Sigmoid colon (tissue), 7 donors: Measurements from ENCODE around the gene MTMR3. TPM values are rescaled to one million over a fixed set of nuclear protein-coding genes. Genes with fewer than 3 reads are reported as not detected.

Experiments
- DNase-seq: peaks from one replicate; pipeline ENCODE4 v3.0.0-alpha.2; 2019
- H3K27ac ChIP-seq, 4 donors: fragments of 200-600 bp; sonication (generic); one replicate each; pipeline ENCODE4 v1.5.1; 2016 to 2019; ENCODE audit warnings: mild to moderate bottlenecking in 1 of 4
- H3K27me3 ChIP-seq, 3 donors: fragments of 200-600 bp; sonication (generic); one replicate each; pipeline ENCODE4 v1.5.1; 2019; ENCODE audit warnings: mild to moderate bottlenecking in 1 of 3
- H3K36me3 ChIP-seq, 4 donors: fragments of 200-600 bp; sonication (generic); one replicate each; pipeline ENCODE4 v1.5.1; 2016 to 2019
- H3K4me1 ChIP-seq, 4 donors: fragments of 200-600 bp; sonication (generic); one replicate each; pipeline ENCODE4 v1.5.1; 2017 to 2019
- H3K4me3 ChIP-seq, 4 donors: fragments of 200-600 bp; sonication (generic); one replicate each; pipeline ENCODE4 v1.5.1; 2017 to 2019; ENCODE audit warnings: mild to moderate bottlenecking in 2 of 4, moderate library complexity in 1 of 4
- H3K9me3 ChIP-seq, 4 donors: fragments of 200-600 bp in 3 of 4; sonication (generic) in 3 of 4; one replicate each; pipeline versions ENCODE4 v1.5.1 to v1.6.1; 2013 to 2019
- CTCF ChIP-seq, 4 experiments: fragments of 450-650 bp in 3 of 4; fragments of 200-600 bp in 1 of 4; IDR thresholded peaks; one replicate each; pipeline ENCODE4 v1.5.1; 2016 to 2019; ENCODE audit warnings: antibody characterized with exemption in 4 of 4, mild to moderate bottlenecking in 3 of 4, moderate library complexity in 2 of 4
- EP300 ChIP-seq, 4 donors: sonication (generic); formaldehyde crosslinking; IDR thresholded peaks; one replicate each; pipeline ENCODE4 v1.6.1; 2017; ENCODE audit warnings: antibody characterized with exemption in 4 of 4
- POLR2A ChIP-seq, 2 donors: fragments of 450-650 bp; IDR thresholded peaks; one replicate each; pipeline ENCODE4 v1.6.1; 2016; ENCODE audit warnings: antibody characterized with exemption in 2 of 2, mild to moderate bottlenecking in 2 of 2, moderate library complexity in 2 of 2
- POLR2AphosphoS5 ChIP-seq, 4 donors: sonication (generic); formaldehyde crosslinking; IDR thresholded peaks; one replicate each; pipeline ENCODE4 v1.6.1; 2017; ENCODE audit warnings: antibody characterized with exemption in 4 of 4
- WGBS, 2 donors: extraction: QIAGEN DNeasy Blood & Tissue Kit; methylation state at CpG; one replicate each; pipeline ENCODE4 v1.1.7; 2013; 5-methylcytosine and 5-hydroxymethylcytosine counted together
- intact Hi-C: fragments of 100-400 bp; cut with DNase I; formaldehyde crosslinking; loops from one replicate; pipeline ENCODE4 v1.15.1; 2023
- polyA plus RNA-seq, 3 donors: library from polyadenylated mRNA; stranded (reverse); fragments of 200-250 nt; gene quantifications; one replicate each; pipeline ENCODE4 v1.2.3, GENCODE V29; 2013
- total RNA-seq, 4 donors: library from RNA; depleted of rRNA; stranded (reverse); fragments of >200 nt; gene quantifications; one replicate each; pipeline ENCODE4 v1.1.0, GENCODE V29; 2016
- donor health status: healthy with polysubstance abuse.
- donor health status: Bipolar disorder and iron deficiency.
- donor health status: healthy.

Gene MTMR3
- total and polyA plus RNA-seq, 7 donors = 6.6 to 52.3 (median 40.7) TPM

- no peak for DNase-seq
- H3K9me3 ChIP-seq = no peaks in the 10 kb centered on the region
- no peaks in the 10 kb centered on the region for H3K27me3 ChIP-seq
- H3K36me3 ChIP-seq = peaks cover 53 to 100% (median 85%) of the 10 kb centered on the region in 4 donors
- H3K4me1 ChIP-seq = peaks cover 0 to 4% (median 0%) of the 10 kb centered on the region in 4 donors
- H3K4me3 ChIP-seq = no peak overlapping the region
- no peak overlapping the region for H3K27ac ChIP-seq
- 84 to 92% methylated on average over 8 of the region's 8 CpGs for whole genome bisulfite sequencing, 2 donors
- TF ChIP-seq POLR2A (IDR thresholded peaks at IDR 0.05) = no peak
- TF ChIP-seq POLR2AphosphoS5 (IDR thresholded peaks at IDR 0.05) = no peak
- no peak for TF ChIP-seq CTCF (IDR thresholded peaks at IDR 0.05)
- TF ChIP-seq EP300 (IDR thresholded peaks at IDR 0.05) = no peak
- intact Hi-C loops = no loop called here
Observed at GRCh38 chr22:30021881-30022619, 139.1 kb downstream of the MTMR3 start.

DNA sequence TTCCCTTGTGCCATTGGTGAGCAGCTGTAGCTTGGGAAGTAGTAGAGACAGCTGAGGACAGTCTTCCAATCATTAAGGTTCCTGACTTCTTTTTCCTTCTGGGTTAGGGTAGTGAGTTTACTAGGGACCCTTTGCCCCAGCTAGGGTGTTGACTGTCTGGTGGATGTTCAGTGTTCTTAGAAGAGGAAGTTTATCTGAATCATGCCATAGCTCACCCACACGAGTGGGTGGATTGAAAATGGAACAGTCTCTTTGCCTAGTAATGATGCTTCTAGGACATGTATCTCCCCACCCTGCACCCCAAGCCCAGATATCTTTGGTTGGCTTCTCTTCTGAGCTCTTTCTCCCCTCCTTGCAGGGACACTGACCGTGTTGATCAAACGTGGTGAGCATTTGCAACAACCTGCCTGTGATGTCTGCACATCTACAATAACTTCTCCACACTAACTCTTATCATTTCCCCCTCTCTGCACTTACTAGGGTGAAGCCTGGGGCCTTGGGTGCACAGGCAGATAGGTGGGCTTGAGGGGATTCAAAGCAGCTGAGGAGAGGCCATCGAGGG, 140.2 kb downstream of the MTMR3 start:
- H3K4me3 ChIP-seq = no peak overlapping the region
- no peaks in the 10 kb centered on the region for H3K27me3 ChIP-seq
- no peak for DNase-seq
- H3K36me3 ChIP-seq = peaks cover 41 to 100% (median 79%) of the 10 kb centered on the region in 4 donors
- TF ChIP-seq POLR2AphosphoS5 (IDR thresholded peaks at IDR 0.05) (no peak), CTCF (IDR thresholded peaks at IDR 0.05) (no peak), POLR2A (IDR thresholded peaks at IDR 0.05) (no peak), EP300 (IDR thresholded peaks at IDR 0.05) (no peak)
- no peaks in the 10 kb centered on the region for H3K9me3 ChIP-seq
- no peak overlapping the region for H3K27ac ChIP-seq
- WGBS, 2 donors = 84 to 85% methylated on average over 4 of the region's 4 CpGs
- no peaks in the 10 kb centered on the region for H3K4me1 ChIP-seq
- intact Hi-C loops = no loop called here

DNA sequence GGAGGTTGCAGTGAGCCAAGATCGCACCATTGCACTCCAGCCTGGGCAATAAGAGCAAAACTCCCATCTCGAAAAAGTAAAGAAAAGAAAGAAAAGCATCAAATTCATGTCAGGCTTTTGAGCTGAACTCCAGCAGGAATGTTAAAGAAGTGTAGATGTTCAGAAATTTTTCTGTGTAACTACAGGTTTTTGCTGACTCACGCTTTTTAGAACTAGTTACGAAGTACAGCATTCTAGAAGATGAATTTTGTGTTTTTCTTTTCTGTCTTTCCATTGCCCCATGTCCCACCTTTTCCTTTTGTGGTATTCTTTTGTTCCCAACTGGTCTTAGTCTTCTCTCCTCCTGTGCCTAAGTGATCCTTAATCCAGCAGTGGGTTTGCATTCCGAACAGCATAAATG, 141.3 kb downstream of the MTMR3 start:
- Histone ChIP-seq H3K27ac (no peak overlapping the region), H3K4me1 (no peaks in the 10 kb centered on the region), H3K36me3 (peaks cover 39 to 100% (median 74%) of the 10 kb centered on the region in 4 donors), H3K4me3 (no peak overlapping the region), H3K27me3 (no peaks in the 10 kb centered on the region), H3K9me3 (no peaks in the 10 kb centered on the region)
- DNase-seq = no peak
- 95 to 97% methylated on average over 5 of the region's 5 CpGs for WGBS, 2 donors
- intact Hi-C loops = no loop called here
- TF ChIP-seq CTCF (IDR thresholded peaks at IDR 0.05) (no peak), POLR2AphosphoS5 (IDR thresholded peaks at IDR 0.05) (no peak), EP300 (IDR thresholded peaks at IDR 0.05) (no peak), POLR2A (IDR thresholded peaks at IDR 0.05) (no peak)

DNA sequence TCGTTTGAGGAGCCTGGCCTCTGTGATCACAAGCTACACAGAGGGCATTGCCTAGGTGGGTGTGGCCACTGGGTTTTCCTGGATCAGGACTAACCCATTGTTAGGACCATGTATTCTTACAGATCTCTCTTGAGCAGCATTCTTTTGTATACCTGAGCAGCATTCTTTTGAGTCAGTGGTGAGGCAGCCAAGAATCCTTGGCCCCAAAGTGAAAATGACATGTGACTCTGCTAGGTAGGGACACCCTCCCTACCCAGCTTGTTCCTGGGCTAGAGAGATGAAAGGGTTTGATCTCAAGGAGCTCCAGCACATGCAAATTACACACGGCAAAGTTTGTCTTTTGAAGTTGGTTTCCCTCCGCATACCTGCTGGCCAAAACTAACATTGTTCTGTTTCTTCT, 142.2 kb downstream of the MTMR3 start:
- WGBS, 2 donors = 65 to 75% methylated on average over 3 of the region's 3 CpGs
- H3K27ac ChIP-seq = no peak overlapping the region
- no peaks in the 10 kb centered on the region for H3K4me1 ChIP-seq
- H3K4me3 ChIP-seq = no peak overlapping the region
- TF ChIP-seq POLR2A (IDR thresholded peaks at IDR 0.05) = no peak
- no peak for TF ChIP-seq EP300 (IDR thresholded peaks at IDR 0.05)
- TF ChIP-seq POLR2AphosphoS5 (IDR thresholded peaks at IDR 0.05) = no peak
- no peak for TF ChIP-seq CTCF (IDR thresholded peaks at IDR 0.05)
- no peak for DNase-seq
- intact Hi-C loops = no loop called here
- no peaks in the 10 kb centered on the region for H3K27me3 ChIP-seq
- H3K9me3 ChIP-seq = no peaks in the 10 kb centered on the region
- H3K36me3 ChIP-seq = peaks cover 33 to 90% (median 69%) of the 10 kb centered on the region in 4 donors
